GM21381 (cell line): ENCODE results near the gene CAMTA1.

Experiments
- ATAC-seq: cut with Tn5 transposase; IDR thresholded peaks from one replicate; pipeline ENCODE4 v1.9.1; 2021; ENCODE audit warnings: mild to moderate bottlenecking, moderate library complexity; ENCODE audit not compliant: unreplicated experiment

CAMTA1 gene

GRCh38 chr1:7669559-7670311 lies 884.5 kb downstream of the CAMTA1 start:
- ATAC-seq: no peak

GRCh38 chr1:7670334-7671145 lies 885.3 kb downstream of the CAMTA1 start:
- no peak for ATAC-seq

DNA sequence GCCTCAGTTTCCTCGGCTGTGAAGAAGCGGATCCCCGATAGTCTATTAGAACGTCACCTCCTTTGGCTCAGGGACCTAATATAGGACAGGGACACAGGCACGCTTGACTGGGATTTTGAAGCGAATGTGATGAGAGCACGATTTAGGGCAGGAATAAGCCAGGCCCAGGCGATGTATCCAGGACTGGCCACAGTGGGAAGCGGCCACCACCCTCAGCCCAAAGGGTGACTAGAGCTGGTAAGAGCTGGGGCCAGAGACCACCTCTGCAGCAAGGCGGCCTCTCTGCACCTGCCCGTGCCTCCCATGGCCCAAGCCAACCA lies 885.9 kb downstream of the CAMTA1 start:
- no peak for ATAC-seq

DNA sequence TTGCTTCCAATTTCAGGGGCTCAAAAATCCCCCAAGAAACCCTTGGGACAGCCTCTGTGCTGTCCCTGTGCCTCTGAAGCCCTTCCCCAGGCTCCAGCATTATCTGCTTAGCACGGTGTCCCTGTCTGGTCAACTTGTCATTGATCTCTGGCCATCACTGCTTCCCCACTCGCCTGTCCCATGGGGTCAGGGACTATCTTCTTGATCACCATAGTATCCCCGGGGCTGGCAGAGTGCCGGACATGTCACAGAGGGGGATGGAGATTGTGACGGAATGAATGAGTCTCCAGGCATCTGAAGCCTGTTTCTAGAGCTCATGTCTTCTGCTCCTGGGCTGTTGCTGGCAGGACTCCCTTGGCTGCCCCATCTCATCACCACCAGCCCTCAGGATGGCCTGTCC lies 886.4 kb downstream of the CAMTA1 start:
- ATAC-seq: no peak

GRCh38 chr1:7672864-7673263 lies 887.6 kb downstream of the CAMTA1 start:
- ATAC-seq: no peak

DNA sequence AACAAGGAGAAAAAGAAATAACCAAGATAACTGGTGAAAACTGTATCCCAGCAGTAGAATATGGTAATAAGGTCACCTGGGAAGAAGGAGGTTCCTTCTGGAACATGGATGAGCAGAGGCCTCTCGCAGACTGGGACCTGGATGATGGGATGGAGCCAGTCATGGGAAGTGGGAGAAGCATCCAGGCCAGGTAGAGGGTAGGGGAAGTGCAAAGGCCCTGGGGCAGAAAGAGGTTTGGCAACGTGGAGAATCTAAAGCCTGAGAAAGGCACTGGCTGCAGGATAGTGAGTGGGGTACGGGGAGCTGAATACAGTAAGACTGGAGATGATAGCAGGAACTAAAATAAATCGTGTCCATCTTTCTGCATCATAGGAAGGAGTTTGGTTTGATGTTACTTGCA lies 889.7 kb downstream of the CAMTA1 start:
- no peak for ATAC-seq

DNA sequence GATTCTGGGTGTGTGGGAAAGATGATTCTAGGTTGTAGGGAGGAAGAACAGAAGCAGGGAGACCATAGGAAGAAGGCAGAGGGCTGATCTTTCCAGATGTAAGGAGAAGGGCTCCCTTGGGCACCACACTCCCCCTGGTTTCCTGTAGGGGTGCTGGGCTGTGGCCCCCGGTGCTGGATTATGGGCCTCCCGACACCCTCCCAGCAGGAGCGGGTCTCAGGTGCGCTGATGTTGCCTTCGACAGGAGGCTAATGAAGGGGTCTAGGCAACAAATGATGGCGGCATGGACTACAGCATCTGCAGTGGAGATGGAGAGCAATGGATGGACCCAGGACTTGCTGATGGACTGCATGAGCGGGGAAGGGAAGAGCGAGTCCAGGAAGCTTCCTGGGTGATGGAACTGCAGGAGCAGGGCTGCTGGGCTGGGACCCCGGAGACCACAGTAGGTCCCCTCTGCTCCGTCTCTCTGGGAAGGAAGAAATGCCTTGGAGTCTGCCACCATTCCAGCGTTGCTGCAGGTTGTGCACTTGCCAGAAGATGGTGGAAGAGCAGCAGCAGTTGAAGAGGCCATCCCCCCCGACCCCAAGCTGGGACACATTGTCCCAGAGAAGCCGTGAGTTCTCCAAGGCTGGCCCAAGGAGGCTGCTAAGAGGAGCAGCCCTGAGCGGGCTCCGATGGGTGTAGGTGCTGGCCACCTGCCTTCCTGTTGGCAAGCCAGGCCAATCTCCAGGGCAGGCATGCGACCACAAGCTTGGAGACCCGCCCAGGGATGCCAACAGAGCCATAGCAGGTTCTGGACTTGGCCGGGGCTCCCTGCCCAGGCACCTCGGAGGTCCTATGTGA lies 890.4 kb downstream of the CAMTA1 start:
- no peak for ATAC-seq

DNA sequence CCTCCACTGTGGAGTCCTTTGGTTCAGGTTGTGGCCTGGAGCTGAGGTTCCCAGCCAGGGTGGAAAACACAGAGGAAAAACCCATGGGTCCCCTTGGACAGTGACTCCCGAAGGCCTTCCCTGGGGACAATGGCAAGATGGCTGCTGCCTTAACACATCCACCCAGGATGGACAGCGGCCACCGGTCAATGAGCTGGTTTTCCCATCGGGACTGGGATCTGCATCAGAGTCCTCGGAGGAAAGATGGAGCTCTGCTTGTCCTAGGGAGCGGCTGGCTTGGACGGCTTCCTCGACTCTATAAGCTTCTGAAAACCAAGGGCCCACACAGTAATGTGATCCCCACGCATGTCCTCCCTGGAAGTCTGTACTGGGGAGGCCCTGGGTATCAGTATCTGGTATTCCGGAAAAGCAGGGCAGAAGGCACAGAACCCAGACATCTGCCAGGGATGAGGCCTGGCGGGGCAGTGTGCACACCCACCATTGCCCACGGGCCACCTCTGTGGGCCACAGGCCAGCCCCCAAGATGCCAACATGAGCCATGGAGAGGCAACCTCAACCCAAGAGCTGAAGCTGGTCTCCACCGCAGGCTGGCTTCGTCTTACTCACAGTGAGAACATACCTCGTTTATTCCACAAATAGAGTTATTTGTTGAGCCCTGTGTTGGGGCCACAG lies 891.2 kb downstream of the CAMTA1 start:
- ATAC-seq: no peak

GRCh38 chr1:7677111-7677510 lies 891.9 kb downstream of the CAMTA1 start:
- no peak for ATAC-seq

- no peak for ATAC-seq
Observed at GRCh38 chr1:7677815-7678214, 892.6 kb downstream of the CAMTA1 start.

DNA sequence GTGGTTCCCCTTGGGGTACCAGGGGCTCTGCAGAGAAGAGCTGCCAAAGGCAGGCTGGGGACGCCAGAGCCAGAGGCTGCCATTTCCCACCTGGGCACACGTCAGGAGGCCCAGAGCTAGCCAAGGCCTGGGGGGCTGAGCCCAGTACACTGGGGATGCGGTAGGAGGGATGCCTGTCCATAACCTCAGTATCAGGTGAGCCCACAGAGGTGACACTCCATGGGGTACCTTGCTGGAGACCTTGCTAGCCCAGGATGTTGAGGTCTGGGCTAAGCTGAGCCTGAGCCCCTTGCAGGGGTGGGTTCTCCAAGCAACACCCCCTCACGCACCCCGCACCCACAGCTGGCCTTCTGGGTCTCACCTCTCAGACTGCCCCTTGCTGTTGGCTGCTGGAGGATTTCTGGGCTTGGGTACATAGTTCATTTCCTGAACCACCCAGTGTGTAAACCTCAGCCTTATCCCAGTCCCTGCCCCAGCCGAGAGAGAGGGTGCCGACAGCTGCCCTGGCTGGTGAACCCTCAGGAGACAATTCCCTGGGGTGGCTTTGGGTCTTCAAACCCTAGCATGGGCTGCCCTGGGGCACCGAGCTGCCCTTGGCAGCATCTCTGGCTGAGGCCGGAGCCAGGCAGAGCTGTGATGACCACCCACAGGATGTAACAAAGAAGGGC lies 893.4 kb downstream of the CAMTA1 start:
- ATAC-seq: no peak

DNA sequence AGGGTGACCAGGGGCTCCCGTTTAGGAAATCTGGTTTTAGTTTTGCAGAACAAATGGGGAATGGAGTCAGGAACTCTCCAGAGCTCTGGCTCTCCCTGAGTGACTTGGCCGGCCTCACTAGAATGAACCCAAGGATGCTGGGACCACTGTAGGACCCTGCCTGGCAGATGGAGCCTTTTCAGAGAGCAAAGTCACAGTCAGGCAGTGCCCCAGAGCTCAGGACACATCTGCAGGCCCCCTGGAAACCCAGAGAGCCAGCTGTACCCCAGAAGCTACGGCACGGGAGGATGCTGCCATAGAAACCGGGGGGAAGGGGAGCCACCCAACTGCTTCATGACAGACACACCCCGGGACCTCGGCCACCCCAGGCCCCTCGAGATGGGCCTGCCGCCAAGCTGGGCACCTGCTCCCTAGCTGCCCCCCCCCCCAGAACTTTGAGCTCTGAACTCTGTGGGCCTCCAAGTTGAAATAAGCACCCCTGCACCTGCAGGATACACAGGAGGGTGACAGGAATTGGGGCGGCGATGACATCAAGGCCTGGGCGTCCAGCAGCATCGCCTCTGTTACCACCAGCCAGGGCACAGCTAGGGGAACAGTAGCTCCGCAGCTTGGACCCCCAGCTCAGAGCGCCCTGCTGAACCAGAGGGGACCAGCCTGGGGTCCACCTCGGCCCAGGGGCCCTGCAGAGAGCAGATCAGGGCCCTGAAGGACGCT lies 894.1 kb downstream of the CAMTA1 start:
- no peak for ATAC-seq

- ATAC-seq: no peak
Observed at GRCh38 chr1:7679873-7680206, 894.6 kb downstream of the CAMTA1 start.

- no peak for ATAC-seq
Observed at GRCh38 chr1:7680207-7680954, 895.1 kb downstream of the CAMTA1 start.

GRCh38 chr1:7680955-7681268 lies 895.7 kb downstream of the CAMTA1 start:
- no peak for ATAC-seq

- ATAC-seq: no peak
Observed at GRCh38 chr1:7681401-7681800, 896.1 kb downstream of the CAMTA1 start.

DNA sequence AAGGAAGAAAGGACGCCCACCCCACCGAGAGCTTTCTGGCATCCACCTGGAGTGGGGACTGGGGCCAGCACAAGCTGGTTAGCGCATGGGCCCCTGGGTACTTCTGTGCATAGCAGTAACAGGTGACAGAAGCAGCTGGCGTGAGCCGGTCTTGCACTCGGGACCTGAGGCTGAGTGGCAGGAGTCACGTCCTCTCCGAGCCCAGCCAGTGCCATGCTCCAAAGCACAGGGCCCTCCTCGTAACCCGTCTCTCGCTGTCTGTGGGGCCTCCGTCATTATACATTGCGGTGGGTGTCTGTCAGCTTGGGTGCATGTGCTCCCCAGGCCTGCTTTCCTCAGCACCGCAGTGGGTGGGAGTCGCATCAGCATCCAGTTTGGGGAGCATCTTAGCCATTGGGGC lies 898.3 kb downstream of the CAMTA1 start:
- ATAC-seq: no peak

GRCh38 chr1:7684132-7684531 lies 898.9 kb downstream of the CAMTA1 start:
- no peak for ATAC-seq

DNA sequence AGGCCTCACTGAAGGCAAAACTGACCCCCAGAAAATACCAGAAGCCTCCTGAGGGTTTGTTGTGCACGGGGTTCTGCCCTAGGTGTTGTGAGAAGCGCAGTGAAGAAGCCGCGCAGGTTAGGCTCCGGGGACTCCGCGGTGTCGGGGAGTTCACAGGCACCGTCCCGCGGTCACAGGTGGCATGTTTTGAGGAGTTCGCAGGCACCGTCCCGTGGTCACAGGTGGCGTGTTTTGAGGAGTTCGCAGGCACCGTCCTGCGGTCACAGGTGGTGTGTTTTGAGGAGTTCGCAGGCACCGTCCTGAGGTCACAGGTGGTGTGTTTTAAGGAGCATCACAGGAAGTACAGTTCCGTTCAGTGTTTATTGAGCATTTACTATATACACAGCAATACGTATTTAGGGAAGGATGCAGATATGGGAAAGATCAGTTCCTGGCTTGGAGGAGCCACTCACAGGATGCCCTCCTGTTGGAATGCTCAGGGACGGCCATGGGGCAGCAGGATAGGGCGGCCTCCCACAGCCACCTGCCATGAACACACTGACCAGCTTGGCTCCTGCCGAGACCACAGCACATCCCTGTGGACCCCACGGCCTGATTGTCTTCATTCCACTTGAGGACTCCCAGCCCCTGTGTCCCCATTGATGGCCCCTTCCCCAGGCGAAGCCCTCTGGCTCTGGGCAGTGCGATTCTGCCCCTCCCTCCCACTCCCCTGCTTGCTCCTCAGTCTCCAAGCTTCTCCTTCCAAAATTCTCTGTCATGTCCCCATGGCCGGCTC lies 899.8 kb downstream of the CAMTA1 start:
- ATAC-seq: no peak
